CD4-positive, alpha-beta memory T cell (primary cell): ENCODE data around the gene METAP1. TPM values are rescaled to one million over a fixed set of nuclear protein-coding genes. Genes with fewer than 3 reads are reported as not detected.

Experiments used
- CTCF ChIA-PET: fragments of 350-600 bp; sonication (Branson Sonifier 250); formaldehyde crosslinking; loops from one replicate; lab custom pipeline; 2021; ENCODE audit warnings: inconsistent platforms; ENCODE audit not compliant: partially characterized antibody; lab: Charles Lee
- POLR2A ChIA-PET: fragments of 350-600 bp; sonication (Branson Sonifier 250); formaldehyde crosslinking; loops from one replicate; lab custom pipeline; 2021; ENCODE audit not compliant: partially characterized antibody; lab: Charles Lee
- DNase-seq, 5 donors: peaks; one replicate each; pipeline versions ENCODE4 v3.0.0 to v3.0.0-alpha.2; 2020 to 2022; ENCODE audit warnings: mixed read lengths in 1 of 5
- H3K27ac ChIP-seq: one replicate; pipeline ENCODE4 v1.7.0; 2013; ENCODE audit warnings: low read depth, low read length
- H3K27me3 ChIP-seq: 2 replicates; pipeline ENCODE4 v1.7.0; 2013; ENCODE audit warnings: mild to moderate bottlenecking, low read length, moderate library complexity; ENCODE audit not compliant: insufficient read depth
- H3K36me3 ChIP-seq: 2 replicates; pipeline ENCODE4 v1.7.0; 2013; ENCODE audit warnings: mild to moderate bottlenecking, low read length, moderate library complexity; ENCODE audit not compliant: insufficient read depth
- H3K4me1 ChIP-seq: 2 replicates; pipeline ENCODE4 v1.7.0; 2013; ENCODE audit warnings: mild to moderate bottlenecking, low read length, moderate library complexity; ENCODE audit not compliant: insufficient read depth
- H3K4me3 ChIP-seq, 2 donors: one replicate each; pipeline ENCODE4 v1.7.0; 2013; ENCODE audit warnings: low read length in 2 of 2, mild to moderate bottlenecking in 1 of 2
- H3K9me3 ChIP-seq, 2 donors: one replicate each; pipeline ENCODE4 v1.7.0; 2013; ENCODE audit warnings: low read length in 2 of 2, control low read depth in 1 of 2; ENCODE audit not compliant: control insufficient read depth in 1 of 2
- H3K27ac Mint-ChIP-seq, 7 donors: one replicate each; pipeline ENCODE4 v1.8.0; 2020 to 2021; ENCODE audit warnings: mixed read lengths in 7 of 7, mild to moderate bottlenecking in 6 of 7, inconsistent platforms in 3 of 7, moderate library complexity in 3 of 7
- H3K27me3 Mint-ChIP-seq, 2 donors: one replicate each; pipeline ENCODE4 v1.8.0; 2020 to 2021; ENCODE audit warnings: mixed read lengths in 2 of 2
- H3K36me3 Mint-ChIP-seq, 2 donors: one replicate each; pipeline ENCODE4 v1.8.0; 2020 to 2021; ENCODE audit warnings: mixed read lengths in 2 of 2, inconsistent platforms in 1 of 2, mild to moderate bottlenecking in 1 of 2
- H3K4me1 Mint-ChIP-seq, 4 donors: one replicate each; pipeline ENCODE4 v1.8.0; 2020 to 2021; ENCODE audit warnings: mixed read lengths in 4 of 4, mild to moderate bottlenecking in 1 of 4
- H3K4me3 Mint-ChIP-seq, 8 donors: one replicate each; pipeline ENCODE4 v1.8.0; 2020 to 2021; ENCODE audit warnings: mixed read lengths in 8 of 8, mild to moderate bottlenecking in 7 of 8, moderate library complexity in 6 of 8, inconsistent platforms in 3 of 8
- H3K9me3 Mint-ChIP-seq, 8 donors: one replicate each; pipeline ENCODE4 v1.8.0; 2020 to 2021; ENCODE audit warnings: mixed read lengths in 8 of 8, mild to moderate bottlenecking in 5 of 8, inconsistent platforms in 3 of 8, moderate library complexity in 1 of 8
- intact Hi-C: fragments of 100-400 bp; cut with micrococcal nuclease; formaldehyde crosslinking; loops from one replicate; pipeline ENCODE4 v1.15.1; 2023
- polyA plus RNA-seq, 2 donors: library from polyadenylated mRNA; unstranded; fragments of 300-500 nt; fragmentation: Illumina TruSeq; gene quantifications; one replicate each; pipeline ENCODE4 v1.2.3, GENCODE V29; 2021
- total RNA-seq, 2 experiments: library from RNA; stranded (reverse); gene quantifications; one replicate each; pipeline ENCODE4 v1.2.3, GENCODE V29; 2021

The METAP1 gene
- total and polyA plus RNA-seq, 4 experiments from 2014 or later = 33.5 to 36.7 (median 35.0) TPM

DNA sequence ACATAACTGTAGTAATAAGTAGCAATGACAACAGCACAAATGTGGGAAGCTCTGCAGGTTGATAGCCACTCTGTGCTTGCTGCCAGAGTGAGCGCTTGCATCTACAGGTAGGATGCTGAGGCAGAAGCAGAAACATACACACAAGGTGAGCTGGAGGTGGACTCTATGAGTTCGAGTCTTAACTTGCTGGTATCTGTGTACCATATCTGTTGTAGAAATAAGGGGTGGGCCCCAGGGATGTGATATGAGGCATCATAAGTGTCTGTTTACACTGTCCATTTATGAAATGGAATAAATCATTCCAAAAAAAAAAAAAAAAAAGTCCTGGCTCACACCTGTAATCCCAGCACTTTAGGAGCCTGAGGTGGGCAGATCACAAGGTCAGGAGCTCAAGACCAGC, 33.8 kb upstream of the METAP1 start:
- intact Hi-C loops = no loop called here
- ChIA-PET CTCF (no interaction called here), POLR2A (no interaction called here)
- Histone ChIP-seq H3K27me3 (no peaks in the 10 kb centered on the region), H3K36me3 (no peaks in the 10 kb centered on the region), H3K4me1 (no peaks in the 10 kb centered on the region), H3K9me3 (no peaks in the 10 kb centered on the region), H3K4me3 (no peak overlapping the region), H3K27ac (no peak overlapping the region)
- Mint-ChIP-seq H3K27ac (no peak overlapping the region), H3K9me3 (no peaks in the 10 kb centered on the region), H3K4me3 (no peak overlapping the region), H3K36me3 (peaks cover 0 to 3% of the 10 kb centered on the region in 2 donors), H3K4me1 (no peaks in the 10 kb centered on the region), H3K27me3 (peaks cover 0 to 4% of the 10 kb centered on the region in 2 donors)
- DNase-seq = no peak

DNA sequence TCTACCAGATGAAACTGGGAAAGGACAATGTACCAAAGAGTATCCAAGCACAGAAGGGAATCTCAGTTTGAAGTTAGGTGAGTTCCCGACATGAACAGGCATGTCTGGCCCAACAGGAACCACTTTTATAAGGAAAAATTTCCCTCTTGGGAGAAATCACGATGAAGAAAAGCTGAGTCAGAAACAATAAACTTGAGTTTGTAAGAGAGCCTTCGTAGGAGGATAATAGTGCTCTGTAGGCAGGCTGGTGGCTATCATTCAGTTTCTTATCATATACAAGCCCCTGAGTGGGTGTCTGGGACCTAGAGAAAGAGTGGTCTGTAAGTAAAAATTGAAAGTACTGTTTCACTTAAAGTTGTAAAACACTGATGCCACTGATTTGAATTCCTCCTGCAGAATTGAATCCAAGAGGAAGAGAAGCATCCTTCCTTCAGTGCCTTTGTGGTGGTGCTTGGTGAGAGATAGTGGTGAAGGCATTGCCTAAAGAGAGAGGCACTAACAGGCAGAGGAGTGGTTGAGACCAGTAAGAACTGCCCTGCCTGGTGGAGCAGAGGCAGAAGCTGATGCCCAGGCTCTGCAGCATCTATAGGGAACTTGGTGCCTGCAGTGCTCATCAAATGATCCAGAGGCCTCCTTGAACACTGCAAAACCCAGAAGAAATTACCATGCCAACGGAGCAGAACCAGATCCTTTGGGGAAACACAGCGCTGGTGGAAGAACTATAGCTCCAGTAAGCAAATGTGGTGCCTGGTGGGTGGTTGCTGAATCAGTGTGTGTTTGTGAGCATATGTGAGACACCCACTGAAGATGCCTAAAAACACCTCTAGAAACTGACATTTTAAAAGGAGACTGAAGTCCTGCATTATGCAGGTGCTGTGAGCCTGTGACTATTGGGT, 31.7 kb upstream of the METAP1 start:
- Histone ChIP-seq H3K27me3 (no peaks in the 10 kb centered on the region), H3K36me3 (no peaks in the 10 kb centered on the region), H3K4me3 (no peak overlapping the region), H3K9me3 (no peaks in the 10 kb centered on the region), H3K27ac (no peak overlapping the region), H3K4me1 (no peaks in the 10 kb centered on the region)
- Mint-ChIP-seq H3K27me3 (peaks cover 0 to 4% of the 10 kb centered on the region in 2 donors), H3K36me3 (peaks cover 0 to 3% of the 10 kb centered on the region in 2 donors), H3K4me3 (no peak overlapping the region), H3K9me3 (no peaks in the 10 kb centered on the region), H3K4me1 (no peaks in the 10 kb centered on the region), H3K27ac (no peak overlapping the region)
- no peak for DNase-seq
- ChIA-PET POLR2A (no interaction called here), CTCF (interaction anchor here (1.8 kb wide), 1 partner anchor 31 kb away, joined by 4 read pairs; the partner anchor contains the start of gene METAP1)
- intact Hi-C loops = no loop called here

DNA sequence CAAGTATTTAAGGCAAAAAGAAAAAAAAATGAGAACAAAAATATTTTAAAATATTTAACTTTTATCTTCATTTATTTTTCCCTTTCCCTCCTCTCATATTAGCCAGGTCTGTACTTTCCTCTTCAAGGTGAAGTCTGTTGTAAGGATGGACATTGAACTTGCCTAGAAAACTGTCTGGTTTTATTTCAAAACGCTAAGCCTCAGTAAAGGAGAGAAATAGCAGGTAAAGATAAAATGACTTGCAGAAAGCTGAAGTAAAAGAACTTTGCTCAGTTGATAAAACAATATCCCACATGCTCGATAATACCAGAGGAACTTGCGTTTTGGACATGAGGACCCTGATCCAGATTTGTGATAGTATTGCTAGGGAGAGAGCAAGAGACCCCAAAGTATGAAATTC, 28.6 kb upstream of the METAP1 start:
- Mint-ChIP-seq H3K4me3 (no peak overlapping the region), H3K36me3 (peaks cover 0 to 3% of the 10 kb centered on the region in 2 donors), H3K9me3 (no peaks in the 10 kb centered on the region), H3K4me1 (no peaks in the 10 kb centered on the region), H3K27me3 (peaks cover 0 to 5% of the 10 kb centered on the region in 2 donors), H3K27ac (no peak overlapping the region)
- POLR2A ChIA-PET = interaction anchor here (1.1 kb wide), 1 partner anchor 10 kb away, joined by 5 read pairs; no protein-coding TSS in a partner anchor
- Histone ChIP-seq H3K36me3 (no peaks in the 10 kb centered on the region), H3K4me1 (no peaks in the 10 kb centered on the region), H3K27me3 (no peaks in the 10 kb centered on the region), H3K4me3 (no peak overlapping the region), H3K9me3 (no peaks in the 10 kb centered on the region), H3K27ac (no peak overlapping the region)
- intact Hi-C loops = no loop called here
- CTCF ChIA-PET = interaction anchor here (0.8 kb wide), 1 partner anchor 28 kb away, joined by 3 read pairs; the partner anchor contains the start of gene METAP1
- no peak for DNase-seq

DNA sequence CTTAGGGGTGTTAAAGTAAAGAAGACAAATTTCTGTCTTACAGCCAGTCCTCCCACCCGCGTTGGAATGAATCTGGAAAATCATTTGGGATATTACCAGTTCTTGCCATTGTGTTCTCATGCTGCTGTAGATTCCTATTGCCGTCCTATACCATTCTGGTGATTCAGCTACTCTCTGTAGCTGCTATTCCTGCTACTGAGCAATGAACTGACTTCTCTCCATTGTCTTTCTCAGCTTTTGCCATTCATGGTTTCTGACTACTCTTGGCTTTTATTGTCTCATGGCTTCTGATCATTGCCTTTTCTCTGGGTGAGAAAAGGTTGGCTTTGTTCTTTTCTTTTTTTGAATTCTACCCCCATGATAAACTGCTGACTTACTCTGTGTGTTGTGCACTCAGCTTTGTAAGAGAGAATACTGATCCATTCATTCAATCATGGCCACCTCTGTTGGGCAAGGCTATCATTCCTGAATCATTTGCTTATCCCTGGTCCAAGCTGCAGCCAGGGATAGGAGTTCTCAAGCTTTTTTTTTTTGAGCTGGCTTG, 27.7 kb upstream of the METAP1 start:
- no peaks in the 10 kb centered on the region for H3K27me3 ChIP-seq
- Mint-ChIP-seq H3K4me1 (no peaks in the 10 kb centered on the region), H3K36me3 (peaks cover 0 to 3% of the 10 kb centered on the region in 2 donors), H3K27me3 (peaks cover 0 to 5% of the 10 kb centered on the region in 2 donors), H3K9me3 (no peaks in the 10 kb centered on the region), H3K27ac (no peak overlapping the region), H3K4me3 (no peak overlapping the region)
- DNase-seq = no peak
- ChIA-PET POLR2A (no interaction called here), CTCF (no interaction called here)
- no peak overlapping the region for H3K27ac ChIP-seq
- no peaks in the 10 kb centered on the region for H3K9me3 ChIP-seq
- no peaks in the 10 kb centered on the region for H3K36me3 ChIP-seq
- H3K4me1 ChIP-seq = no peaks in the 10 kb centered on the region
- intact Hi-C loops = no loop called here
- no peak overlapping the region for H3K4me3 ChIP-seq

DNA sequence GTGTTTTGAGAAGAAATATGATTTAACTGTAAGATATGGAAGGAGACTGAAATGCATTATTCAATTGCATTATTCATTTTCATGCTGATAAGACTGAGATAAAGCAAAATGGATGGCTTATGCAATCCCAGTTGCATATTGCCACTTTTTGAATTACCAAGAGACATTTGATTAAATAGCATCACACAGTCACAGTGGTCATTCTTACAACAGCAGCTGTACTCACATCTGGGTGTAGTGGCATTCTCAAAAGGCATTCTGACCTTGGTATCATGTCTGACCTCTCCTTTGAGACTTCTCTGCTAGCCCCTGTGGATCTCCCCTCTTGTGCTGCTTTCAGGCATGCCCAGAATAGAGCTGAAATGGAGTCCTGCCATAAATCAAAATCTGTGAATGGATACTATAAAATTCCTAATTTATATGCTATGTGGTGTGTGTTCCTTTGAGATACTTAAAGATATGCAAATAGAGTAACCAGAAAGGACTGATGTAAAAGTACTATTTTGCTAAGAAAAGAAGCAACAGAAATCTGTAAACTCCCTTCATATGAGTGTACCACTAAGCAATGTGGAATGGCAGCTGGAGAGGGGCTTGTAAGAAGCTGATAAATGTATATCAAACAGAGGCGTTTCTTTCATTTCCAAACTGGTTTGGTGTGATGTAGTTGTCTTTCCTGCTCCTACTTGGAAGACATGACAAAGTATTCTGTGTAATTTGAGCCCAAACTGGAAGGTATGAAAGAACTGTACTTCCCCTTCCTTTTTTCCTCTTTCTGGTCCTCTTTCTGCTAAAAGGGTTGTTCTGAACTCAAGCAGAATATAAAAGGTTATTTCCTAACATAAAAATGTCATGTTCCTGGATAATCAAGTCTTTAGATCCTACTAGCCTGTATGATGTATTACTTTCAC, 25.4 kb upstream of the METAP1 start:
- no peaks in the 10 kb centered on the region for H3K9me3 ChIP-seq
- Mint-ChIP-seq H3K9me3 (no peaks in the 10 kb centered on the region), H3K36me3 (no peaks in the 10 kb centered on the region), H3K27me3 (peaks cover 2 to 5% of the 10 kb centered on the region in 2 donors), H3K4me3 (no peak overlapping the region), H3K27ac (no peak overlapping the region), H3K4me1 (no peaks in the 10 kb centered on the region)
- POLR2A ChIA-PET = no interaction called here
- H3K27me3 ChIP-seq = no peaks in the 10 kb centered on the region
- CTCF ChIA-PET = no interaction called here
- intact Hi-C loops = no loop called here
- H3K36me3 ChIP-seq = no peaks in the 10 kb centered on the region
- no peak overlapping the region for H3K27ac ChIP-seq
- no peak for DNase-seq
- no peak overlapping the region for H3K4me3 ChIP-seq
- no peaks in the 10 kb centered on the region for H3K4me1 ChIP-seq

DNA sequence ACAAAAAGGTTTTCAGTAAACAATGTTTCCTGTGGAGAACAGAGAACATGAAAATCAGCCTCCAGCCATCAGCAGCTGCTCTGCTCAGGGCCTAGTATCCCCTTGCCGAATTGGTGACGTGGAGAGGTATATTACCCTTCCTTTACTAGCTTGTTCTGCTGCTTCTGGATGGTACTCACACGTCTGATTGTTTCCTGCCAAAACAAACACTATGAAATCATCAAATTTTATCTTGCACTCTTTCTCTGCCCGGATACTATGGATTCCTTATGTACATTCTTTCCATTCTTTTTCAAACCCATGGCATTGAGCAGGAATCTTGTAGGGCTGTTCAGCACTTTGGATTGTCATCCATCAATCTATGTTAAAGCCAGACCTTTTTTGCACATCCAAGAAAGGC, 18.8 kb upstream of the METAP1 start:
- H3K27me3 Mint-ChIP-seq = peaks cover 5 to 11% of the 10 kb centered on the region in 2 donors
- CTCF ChIA-PET = no interaction called here
- H3K36me3 ChIP-seq = no peaks in the 10 kb centered on the region
- no peak overlapping the region for H3K4me3 Mint-ChIP-seq
- DNase-seq = no peak
- H3K27ac Mint-ChIP-seq = no peak overlapping the region
- POLR2A ChIA-PET = no interaction called here
- H3K27me3 ChIP-seq = no peaks in the 10 kb centered on the region
- no peak overlapping the region for H3K27ac ChIP-seq
- H3K36me3 Mint-ChIP-seq = no peaks in the 10 kb centered on the region
- H3K4me1 Mint-ChIP-seq = no peaks in the 10 kb centered on the region
- H3K9me3 ChIP-seq = no peaks in the 10 kb centered on the region
- H3K4me1 ChIP-seq = no peaks in the 10 kb centered on the region
- peaks cover 0 to 1% (median 0%) of the 10 kb centered on the region in 8 donors for H3K9me3 Mint-ChIP-seq
- H3K4me3 ChIP-seq = no peak overlapping the region
- intact Hi-C loops = no loop called here

DNA sequence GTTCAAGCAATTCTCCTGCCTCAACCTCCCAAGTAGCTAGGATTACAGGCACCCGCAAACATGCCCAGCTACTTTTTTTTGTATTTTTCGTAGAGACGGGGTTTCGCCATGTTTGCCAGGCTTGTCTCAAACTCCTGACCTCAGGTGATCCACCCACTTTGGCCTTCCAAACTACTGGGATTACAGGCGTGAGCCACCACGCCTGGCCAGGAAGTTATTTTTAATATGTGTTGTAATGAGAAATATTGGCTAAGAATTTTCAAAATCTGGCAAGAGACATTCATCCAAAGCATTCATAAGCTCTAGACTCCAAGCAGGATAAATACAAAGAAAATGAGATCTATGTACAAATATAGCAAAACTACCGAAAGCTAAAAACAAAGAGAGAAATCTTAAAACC, 18.0 kb upstream of the METAP1 start:
- CTCF ChIA-PET = no interaction called here
- POLR2A ChIA-PET = no interaction called here

More for the DNA sequence above, 18.0 kb upstream of the METAP1 start:
- H3K4me3 Mint-ChIP-seq = no peak overlapping the region
- no peak overlapping the region for H3K4me3 ChIP-seq
- H3K4me1 ChIP-seq = no peaks in the 10 kb centered on the region
- H3K36me3 ChIP-seq = no peaks in the 10 kb centered on the region
- H3K27me3 Mint-ChIP-seq = peaks cover 6 to 11% of the 10 kb centered on the region in 2 donors
- H3K27ac ChIP-seq = no peak overlapping the region
- H3K4me1 Mint-ChIP-seq = no peaks in the 10 kb centered on the region
- intact Hi-C loops = no loop called here
- H3K27ac Mint-ChIP-seq = no peak overlapping the region
- H3K36me3 Mint-ChIP-seq = no peaks in the 10 kb centered on the region
- peaks cover 0 to 1% (median 0%) of the 10 kb centered on the region in 8 donors for H3K9me3 Mint-ChIP-seq
- H3K27me3 ChIP-seq = no peaks in the 10 kb centered on the region
- H3K9me3 ChIP-seq = no peaks in the 10 kb centered on the region
- no peak for DNase-seq
